CD4-positive, alpha-beta T cell (primary cell): Measurements from ENCODE around the gene MYBL2. TPM values are rescaled to one million over a fixed set of nuclear protein-coding genes. Genes with fewer than 3 reads are reported as not detected.

Experiments used
- ATAC-seq: fragments of 200-7000 bp; cut with Tn5 transposase; one replicate; pipeline ENCODE4 v1.10.0; 2022; ENCODE audit warnings: mild to moderate bottlenecking; ENCODE audit not compliant: poor library complexity
- CTCF ChIA-PET: fragments of 350-600 bp; sonication (Branson Sonifier 250); formaldehyde crosslinking; loops from one replicate; lab custom pipeline; 2021; ENCODE audit warnings: antibody characterized with exemption, inconsistent platforms; lab: Charles Lee
- POLR2A ChIA-PET: fragments of 350-600 bp; sonication (Branson Sonifier 250); formaldehyde crosslinking; loops from one replicate; lab custom pipeline; 2021; ENCODE audit warnings: antibody characterized with exemption, inconsistent platforms; lab: Charles Lee
- DNase-seq, 14 experiments: peaks; one replicate each; pipeline ENCODE4 v3.0.0-alpha.2; 2013 to 2020; ENCODE audit warnings: mixed read lengths in 2 of 14
- H3K27ac ChIP-seq, 2 donors: one replicate each; pipeline versions ENCODE4 v1.5.1 to v1.7.0; 2013; ENCODE audit warnings: low read length in 2 of 2, low read depth in 1 of 2, mild to moderate bottlenecking in 1 of 2
- H3K27me3 ChIP-seq, 2 experiments: 1 replicate in 1 of 2; 2 replicates in 1 of 2; pipeline versions ENCODE4 v1.6.1 to v1.7.0; 2013; ENCODE audit warnings: low read length in 2 of 2, control low read depth in 1 of 2, mild to moderate bottlenecking in 1 of 2, moderate library complexity in 1 of 2; ENCODE audit not compliant: insufficient read depth in 2 of 2, control insufficient read depth in 1 of 2
- H3K36me3 ChIP-seq: one replicate; pipeline ENCODE4 v1.6.1; 2013; ENCODE audit warnings: low read length, control low read depth; ENCODE audit not compliant: insufficient read depth
- H3K4me1 ChIP-seq: one replicate; pipeline ENCODE4 v1.6.1; 2013; ENCODE audit warnings: low read length, control low read depth; ENCODE audit not compliant: insufficient read depth
- H3K4me3 ChIP-seq: one replicate; pipeline ENCODE4 v1.5.1; 2013; ENCODE audit warnings: mild to moderate bottlenecking, low read length, moderate library complexity
- H3K9me3 ChIP-seq, 2 experiments: 1 replicate in 1 of 2; 2 replicates in 1 of 2; pipeline versions ENCODE4 v1.6.1 to v1.7.0; 2013; ENCODE audit warnings: low read length in 2 of 2, mild to moderate bottlenecking in 2 of 2, control low read depth in 1 of 2, moderate library complexity in 1 of 2; ENCODE audit not compliant: control insufficient read depth in 1 of 2, insufficient read depth in 1 of 2
- H3K27ac Mint-ChIP-seq: one replicate; pipeline ENCODE4 v1.8.0; 2020; ENCODE audit warnings: mixed read lengths
- H3K27me3 Mint-ChIP-seq: one replicate; pipeline ENCODE4 v1.8.0; 2021; ENCODE audit warnings: mixed read lengths
- H3K36me3 Mint-ChIP-seq: one replicate; pipeline ENCODE4 v1.8.0; 2021; ENCODE audit warnings: low read depth, mixed read lengths
- H3K4me1 Mint-ChIP-seq: one replicate; pipeline ENCODE4 v1.8.0; 2021; ENCODE audit warnings: low read depth, mixed read lengths
- H3K4me3 Mint-ChIP-seq: one replicate; pipeline ENCODE4 v1.8.0; 2020; ENCODE audit warnings: mild to moderate bottlenecking, mixed read lengths
- H3K9me3 Mint-ChIP-seq: one replicate; pipeline ENCODE4 v1.8.0; 2020; ENCODE audit warnings: mixed read lengths
- CTCF ChIP-seq: fragments of 200-600 bp; IDR thresholded peaks from one replicate; pipeline ENCODE4 v1.8.0; 2022; ENCODE audit warnings: antibody characterized with exemption, mild to moderate bottlenecking
- intact Hi-C, 2 experiments: fragments of 100-400 bp; cut with DNase I in 1 of 2; cut with micrococcal nuclease in 1 of 2; formaldehyde crosslinking; loops; one replicate each; pipeline versions ENCODE4 v1.15.1 to v1.9.0; 2023 to 2025; cut with DNase I, micrococcal nuclease
- total RNA-seq, 174 experiments: library from RNA in 2 of 174; stranded (reverse) in 2 of 174; gene quantifications; one replicate each; pipeline ENCODE4 v1.2.3 and lab custom pipeline; 2021 to 2026

MYBL2 gene
- total RNA-seq, 2 experiments from 2014 or later, result 0.56 to 0.69 TPM

DNA sequence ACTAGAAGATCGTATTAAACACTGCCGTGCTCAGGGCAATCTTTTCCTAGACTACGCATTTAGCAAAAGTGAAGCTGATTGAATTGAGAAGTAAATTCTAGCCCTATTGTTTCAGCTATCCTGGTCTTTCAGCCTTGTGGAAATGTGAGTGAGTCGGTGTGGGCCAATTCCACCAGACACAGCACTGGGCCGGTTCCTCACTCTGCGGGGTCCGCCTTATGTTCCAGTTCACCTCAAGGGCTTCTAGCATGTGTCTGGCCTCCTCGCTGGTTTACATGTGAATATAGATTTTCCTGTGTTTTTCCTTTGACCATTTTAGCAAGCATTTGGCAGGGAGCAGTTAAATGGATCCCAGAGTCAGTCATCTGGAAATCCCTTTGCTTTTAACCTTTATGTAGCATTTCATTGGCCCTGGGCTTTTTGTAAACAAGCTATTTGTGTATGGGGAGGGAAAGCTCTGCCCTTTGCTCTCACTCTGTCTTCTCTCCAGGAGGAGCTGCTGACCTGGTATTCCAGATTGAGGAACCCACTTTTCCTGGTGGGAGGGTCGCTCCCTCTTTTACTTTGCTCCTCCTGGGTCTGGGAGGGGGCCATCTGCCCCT lies 72.3 kb downstream of the MYBL2 start:
- no peaks in the 10 kb centered on the region for H3K4me1 ChIP-seq
- no peak overlapping the region for H3K4me3 Mint-ChIP-seq
- H3K4me1 Mint-ChIP-seq, result peaks cover 7% of the 10 kb centered on the region
- H3K36me3 ChIP-seq, result no peaks in the 10 kb centered on the region
- H3K27ac Mint-ChIP-seq, result no peak overlapping the region
- intact Hi-C loops, result no loop called here
- POLR2A ChIA-PET, result interaction anchor here (1.0 kb wide), 1 partner anchor 17 kb away, joined by 3 read pairs; no protein-coding TSS in a partner anchor
- ATAC-seq (no peak), DNase-seq (no peak)
- no peaks in the 10 kb centered on the region for H3K9me3 ChIP-seq
- H3K4me3 ChIP-seq, result no peak overlapping the region
- no peaks in the 10 kb centered on the region for H3K27me3 ChIP-seq
- CTCF ChIA-PET, result no interaction called here
- no peak for TF ChIP-seq CTCF
- H3K36me3 Mint-ChIP-seq, result no peaks in the 10 kb centered on the region
- H3K9me3 Mint-ChIP-seq, result no peaks in the 10 kb centered on the region
- H3K27me3 Mint-ChIP-seq, result no peaks in the 10 kb centered on the region
- H3K27ac ChIP-seq, result no peak overlapping the region

DNA sequence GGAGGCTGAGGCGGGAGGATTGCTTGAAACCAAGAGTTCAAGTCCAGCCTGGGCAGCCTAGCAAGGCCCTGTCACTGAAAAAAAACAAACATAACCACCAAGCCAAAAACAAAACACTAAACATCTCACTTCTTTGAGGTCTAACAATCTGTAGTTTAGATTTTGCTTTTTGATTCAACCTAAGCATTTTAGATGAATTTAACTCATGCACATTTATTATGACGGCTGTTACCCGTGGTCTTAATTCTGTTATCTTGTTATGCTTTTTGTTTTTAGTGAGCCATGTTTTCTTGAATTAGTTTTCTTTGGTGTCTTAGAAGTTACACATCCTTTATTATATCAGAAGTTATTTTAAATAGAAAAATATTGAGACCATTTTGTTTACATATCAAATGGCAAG lies 73.7 kb downstream of the MYBL2 start:
- DNase-seq (no peak), ATAC-seq (no peak)
- no peak overlapping the region for H3K27ac Mint-ChIP-seq
- no peak overlapping the region for H3K27ac ChIP-seq
- H3K27me3 Mint-ChIP-seq, result no peaks in the 10 kb centered on the region
- H3K36me3 ChIP-seq, result no peaks in the 10 kb centered on the region
- intact Hi-C loops, result no loop called here
- POLR2A ChIA-PET, result no interaction called here
- H3K9me3 Mint-ChIP-seq, result no peaks in the 10 kb centered on the region
- peaks cover under 1% of the 10 kb centered on the region for H3K4me1 Mint-ChIP-seq
- no peak overlapping the region for H3K4me3 ChIP-seq
- CTCF ChIA-PET, result interaction anchor here (0.6 kb wide), 1 partner anchor 12 kb away, joined by 3 read pairs; no protein-coding TSS in a partner anchor
- no peaks in the 10 kb centered on the region for H3K36me3 Mint-ChIP-seq
- H3K27me3 ChIP-seq, result no peaks in the 10 kb centered on the region
- H3K9me3 ChIP-seq, result no peaks in the 10 kb centered on the region
- H3K4me3 Mint-ChIP-seq, result no peak overlapping the region
- TF ChIP-seq CTCF, result no peak
- H3K4me1 ChIP-seq, result no peaks in the 10 kb centered on the region

- Histone ChIP-seq H3K27ac (no peak overlapping the region), H3K27me3 (no peaks in the 10 kb centered on the region), H3K4me1 (no peaks in the 10 kb centered on the region), H3K9me3 (no peaks in the 10 kb centered on the region), H3K36me3 (no peaks in the 10 kb centered on the region), H3K4me3 (no peak overlapping the region)
- CTCF ChIA-PET, result no interaction called here
- no peaks in the 10 kb centered on the region for H3K9me3 Mint-ChIP-seq
- H3K27me3 Mint-ChIP-seq, result no peaks in the 10 kb centered on the region
- no peaks in the 10 kb centered on the region for H3K36me3 Mint-ChIP-seq
- H3K4me1 Mint-ChIP-seq, result no peaks in the 10 kb centered on the region
- intact Hi-C loops, result no loop called here
- H3K27ac Mint-ChIP-seq, result no peak overlapping the region
- DNase-seq (peak in 2 of 14 experiments; percentile 29 to 35), ATAC-seq (no peak)
- no peak overlapping the region for H3K4me3 Mint-ChIP-seq
- TF ChIP-seq CTCF, result no peak
- POLR2A ChIA-PET, result no interaction called here
These were observed 77.3 kb downstream of the MYBL2 start for GRCh38 chr20:43744151-43744611.
